ENCODE data around the gene HCLS1.

- TF ChIP-seq CTCF (IDR thresholded peaks at IDR 0.05) (no peak), POLR2A (IDR thresholded peaks at IDR 0.05) (no peak)
These were observed 47.0 kb upstream of the HCLS1 start for GRCh38 chr3:121707531-121708273.

All from prostate gland (tissue), 2 donors.